ENCODE data around the gene SPAG6. TPM values are rescaled to one million over a fixed set of nuclear protein-coding genes. Genes with fewer than 3 reads are reported as not detected.
A peak's percentile ranks its signal among the peaks of the same experiment; 100 is the strongest.

The SPAG6 gene
- total and polyA plus RNA-seq, 2 donors = 0.24 to 1.0 TPM

DNA sequence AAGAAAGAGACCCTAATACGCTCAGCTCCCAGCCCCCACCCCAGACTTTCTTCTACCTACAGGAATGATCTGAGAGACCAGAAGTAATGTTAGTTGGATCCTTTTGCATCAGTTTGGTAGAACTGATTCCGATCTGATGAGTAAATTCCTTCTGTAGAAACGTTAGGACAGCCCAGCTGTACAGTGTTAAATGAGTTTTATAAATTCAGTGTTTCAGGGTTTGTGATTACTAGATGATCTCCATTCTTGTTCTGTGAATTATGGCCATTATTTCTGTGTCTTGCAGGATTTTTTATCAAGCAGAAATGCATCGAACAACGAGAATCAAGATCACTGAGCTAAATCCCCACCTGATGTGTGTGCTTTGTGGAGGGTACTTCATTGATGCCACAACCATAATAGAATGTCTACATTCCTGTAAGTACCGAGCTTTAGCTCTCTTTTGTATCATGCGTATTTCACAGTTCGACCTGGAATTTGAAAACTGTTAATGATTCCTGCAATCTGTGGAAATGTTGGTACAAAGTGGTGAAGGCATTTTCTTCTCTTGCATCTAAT lies 19.1 kb upstream of the SPAG6 start:
- H3K36me3 ChIP-seq (ENCODE audit: control insufficient read depth in 2 of 2, insufficient read depth in 2 of 2, low read length in 1 of 2) = peaks cover 4 to 7% of the 10 kb centered on the region in 2 donors
- H3K9me3 ChIP-seq (ENCODE audit: control insufficient read depth in 2 of 2, insufficient read depth in 1 of 2, low read length in 1 of 2) = peaks cover 0 to 3% of the 10 kb centered on the region in 2 donors
- peak overlapping the region; percentile 7 to 31 for H3K27ac ChIP-seq (ENCODE audit: low read depth in 1 of 2, low read length in 1 of 2)
- peak overlapping the region; percentile 32 to 65 for H3K4me3 ChIP-seq (ENCODE audit: low read length in 2 of 2)
- DNase-seq (ENCODE audit: low read depth in 6 of 9, low spot score in 9 of 9) = no peak
- H3K27me3 ChIP-seq (ENCODE audit: control insufficient read depth in 2 of 2, insufficient read depth in 1 of 2, low read length in 1 of 2) = peaks cover 34 to 44% of the 10 kb centered on the region in 2 donors
- WGBS = 71% methylated on average over 8 of the region's 8 CpGs
- H3K4me1 ChIP-seq (ENCODE audit: control insufficient read depth in 2 of 2, insufficient read depth in 2 of 2, low read length in 2 of 2) = peaks cover 17 to 19% of the 10 kb centered on the region in 2 donors

DNA sequence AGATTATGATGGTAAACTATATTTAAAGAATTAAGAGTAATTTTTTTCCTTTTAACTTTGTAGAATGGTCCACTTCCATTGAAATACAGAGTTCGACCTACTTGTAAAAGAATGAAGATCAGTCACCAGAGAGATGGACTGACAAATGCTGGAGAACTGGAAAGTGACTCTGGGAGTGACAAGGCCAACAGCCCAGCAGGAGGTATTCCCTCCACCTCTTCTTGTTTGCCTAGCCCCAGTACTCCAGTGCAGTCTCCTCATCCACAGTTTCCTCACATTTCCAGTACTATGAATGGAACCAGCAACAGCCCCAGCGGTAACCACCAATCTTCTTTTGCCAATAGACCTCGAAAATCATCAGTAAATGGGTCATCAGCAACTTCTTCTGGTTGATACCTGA lies 16.1 kb upstream of the SPAG6 start:
- Histone ChIP-seq H3K4me3 (ENCODE audit: low read length in 2 of 2) (no peak overlapping the region), H3K27ac (ENCODE audit: low read depth in 1 of 2, low read length in 1 of 2) (no peak overlapping the region), H3K4me1 (ENCODE audit: control insufficient read depth in 2 of 2, insufficient read depth in 2 of 2, low read length in 2 of 2) (peaks cover 22 to 26% of the 10 kb centered on the region in 2 donors), H3K27me3 (ENCODE audit: control insufficient read depth in 2 of 2, insufficient read depth in 1 of 2, low read length in 1 of 2) (peaks cover 11 to 25% of the 10 kb centered on the region in 2 donors), H3K9me3 (ENCODE audit: control insufficient read depth in 2 of 2, insufficient read depth in 1 of 2, low read length in 1 of 2) (peaks cover 0 to 5% of the 10 kb centered on the region in 2 donors), H3K36me3 (ENCODE audit: control insufficient read depth in 2 of 2, insufficient read depth in 2 of 2, low read length in 1 of 2) (peaks cover 4 to 7% of the 10 kb centered on the region in 2 donors)
- no peak for DNase-seq (ENCODE audit: low read depth in 6 of 9, low spot score in 9 of 9)
- WGBS = 96% methylated on average over 3 of the region's 3 CpGs

- no peak for DNase-seq (ENCODE audit: low read depth in 6 of 9, low spot score in 9 of 9)
- Histone ChIP-seq H3K4me3 (ENCODE audit: low read length in 2 of 2) (no peak overlapping the region), H3K36me3 (ENCODE audit: control insufficient read depth in 2 of 2, insufficient read depth in 2 of 2, low read length in 1 of 2) (peaks cover 4 to 7% of the 10 kb centered on the region in 2 donors), H3K27ac (ENCODE audit: low read depth in 1 of 2, low read length in 1 of 2) (no peak overlapping the region), H3K4me1 (ENCODE audit: control insufficient read depth in 2 of 2, insufficient read depth in 2 of 2, low read length in 2 of 2) (peaks cover 31 to 40% of the 10 kb centered on the region in 2 donors), H3K9me3 (ENCODE audit: control insufficient read depth in 2 of 2, insufficient read depth in 1 of 2, low read length in 1 of 2) (peaks cover 7 to 27% of the 10 kb centered on the region in 2 donors), H3K27me3 (ENCODE audit: control insufficient read depth in 2 of 2, insufficient read depth in 1 of 2, low read length in 1 of 2) (peaks cover 31 to 39% of the 10 kb centered on the region in 2 donors)
- 98% methylated on average over 7 of the region's 7 CpGs for WGBS
Observed at GRCh38 chr10:22332116-22332692, 13.1 kb upstream of the SPAG6 start.

DNA sequence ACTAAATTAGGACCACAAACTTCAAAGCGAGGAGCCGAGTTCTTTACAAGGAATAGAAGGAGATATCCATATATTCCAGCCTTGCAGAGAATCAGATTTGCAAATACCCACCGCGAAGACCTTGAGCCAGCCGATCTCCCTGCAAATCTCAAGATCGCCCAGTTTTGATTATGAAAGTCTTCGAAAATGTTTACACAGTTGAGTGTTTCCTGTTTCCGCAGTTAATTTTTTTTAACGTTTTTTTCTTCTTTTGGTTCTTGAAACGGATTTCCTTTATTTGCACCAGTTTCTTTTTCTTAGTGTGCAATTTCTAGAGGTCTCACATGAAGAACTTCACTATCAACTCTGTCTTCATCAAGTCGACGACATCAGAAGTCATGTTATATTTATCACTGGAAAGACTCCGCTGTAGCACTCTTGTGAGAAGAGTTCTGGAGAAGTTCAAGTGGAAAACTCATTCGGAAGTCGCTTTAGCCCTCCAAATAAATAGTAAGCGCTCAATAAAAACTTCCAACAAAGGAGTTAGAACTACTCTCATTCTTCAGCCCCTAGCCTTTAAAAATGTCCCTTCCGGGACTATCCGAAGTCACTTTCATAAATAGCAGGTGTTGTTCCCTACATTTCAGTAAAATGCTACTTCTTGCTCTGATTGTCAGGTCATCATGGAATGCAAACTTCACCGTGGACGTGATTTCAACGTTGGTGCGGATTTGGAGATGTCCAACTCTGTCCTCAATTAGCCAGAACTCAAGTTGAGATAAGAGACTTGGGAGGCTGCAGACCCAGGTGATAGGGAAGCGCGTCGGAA lies 11.9 kb upstream of the SPAG6 start:
- DNase-seq (ENCODE audit: low read depth in 6 of 9, low spot score in 9 of 9) = peak in 2 of 9 donors; percentile 58 to 83
- Histone ChIP-seq H3K4me1 (ENCODE audit: control insufficient read depth in 2 of 2, insufficient read depth in 2 of 2, low read length in 2 of 2) (peaks cover 31 to 40% of the 10 kb centered on the region in 2 donors), H3K9me3 (ENCODE audit: control insufficient read depth in 2 of 2, insufficient read depth in 1 of 2, low read length in 1 of 2) (peaks cover 7 to 27% of the 10 kb centered on the region in 2 donors), H3K4me3 (ENCODE audit: low read length in 2 of 2) (peak overlapping the region; percentile 32 to 54), H3K27ac (ENCODE audit: low read depth in 1 of 2, low read length in 1 of 2) (peak overlapping the region; percentile 45 to 64), H3K36me3 (ENCODE audit: control insufficient read depth in 2 of 2, insufficient read depth in 2 of 2, low read length in 1 of 2) (peaks cover 4 to 7% of the 10 kb centered on the region in 2 donors), H3K27me3 (ENCODE audit: control insufficient read depth in 2 of 2, insufficient read depth in 1 of 2, low read length in 1 of 2) (peaks cover 41 to 51% of the 10 kb centered on the region in 2 donors)
- WGBS = 31% methylated on average over 25 of the region's 25 CpGs

GRCh38 chr10:22333975-22334282 lies 11.4 kb upstream of the SPAG6 start:
- H3K27ac ChIP-seq (ENCODE audit: low read depth in 1 of 2, low read length in 1 of 2) = no peak overlapping the region
- H3K36me3 ChIP-seq (ENCODE audit: control insufficient read depth in 2 of 2, insufficient read depth in 2 of 2, low read length in 1 of 2) = peaks cover 4 to 7% of the 10 kb centered on the region in 2 donors
- H3K9me3 ChIP-seq (ENCODE audit: control insufficient read depth in 2 of 2, insufficient read depth in 1 of 2, low read length in 1 of 2) = peaks cover 7 to 27% of the 10 kb centered on the region in 2 donors
- H3K4me1 ChIP-seq (ENCODE audit: control insufficient read depth in 2 of 2, insufficient read depth in 2 of 2, low read length in 2 of 2) = peaks cover 31 to 40% of the 10 kb centered on the region in 2 donors
- H3K4me3 ChIP-seq (ENCODE audit: low read length in 2 of 2) = peak overlapping the region in 1 of 2 donors; percentile 1
- 73% methylated on average over 16 of the region's 16 CpGs for WGBS
- no peak for DNase-seq (ENCODE audit: low read depth in 6 of 9, low spot score in 9 of 9)
- H3K27me3 ChIP-seq (ENCODE audit: control insufficient read depth in 2 of 2, insufficient read depth in 1 of 2, low read length in 1 of 2) = peaks cover 45 to 56% of the 10 kb centered on the region in 2 donors

GRCh38 chr10:22334414-22335172 lies 10.7 kb upstream of the SPAG6 start:
- Histone ChIP-seq H3K36me3 (ENCODE audit: control insufficient read depth in 2 of 2, insufficient read depth in 2 of 2, low read length in 1 of 2) (peaks cover 0 to 1% of the 10 kb centered on the region in 2 donors), H3K9me3 (ENCODE audit: control insufficient read depth in 2 of 2, insufficient read depth in 1 of 2, low read length in 1 of 2) (peaks cover 7 to 27% of the 10 kb centered on the region in 2 donors), H3K4me1 (ENCODE audit: control insufficient read depth in 2 of 2, insufficient read depth in 2 of 2, low read length in 2 of 2) (peaks cover 31 to 40% of the 10 kb centered on the region in 2 donors), H3K4me3 (ENCODE audit: low read length in 2 of 2) (peak overlapping the region; percentile 43 to 68), H3K27ac (ENCODE audit: low read depth in 1 of 2, low read length in 1 of 2) (no peak overlapping the region), H3K27me3 (ENCODE audit: control insufficient read depth in 2 of 2, insufficient read depth in 1 of 2, low read length in 1 of 2) (peaks cover 50 to 63% of the 10 kb centered on the region in 2 donors)
- peak in 2 of 9 donors; percentile 38 to 73 for DNase-seq (ENCODE audit: low read depth in 6 of 9, low spot score in 9 of 9)
- 33% methylated on average over 73 of the region's 73 CpGs for WGBS

- peaks cover 7 to 27% of the 10 kb centered on the region in 2 donors for H3K9me3 ChIP-seq (ENCODE audit: control insufficient read depth in 2 of 2, insufficient read depth in 1 of 2, low read length in 1 of 2)
- 3% methylated on average over 71 of the region's 71 CpGs for WGBS
- peak overlapping the region; percentile 43 to 68 for H3K4me3 ChIP-seq (ENCODE audit: low read length in 2 of 2)
- H3K27me3 ChIP-seq (ENCODE audit: control insufficient read depth in 2 of 2, insufficient read depth in 1 of 2, low read length in 1 of 2) = peaks cover 53 to 70% of the 10 kb centered on the region in 2 donors
- peaks cover 34 to 46% of the 10 kb centered on the region in 2 donors for H3K4me1 ChIP-seq (ENCODE audit: control insufficient read depth in 2 of 2, insufficient read depth in 2 of 2, low read length in 2 of 2)
- DNase-seq (ENCODE audit: low read depth in 6 of 9, low spot score in 9 of 9) = peak in 4 of 9 donors; percentile 67 to 87 (median 70)
- no peak overlapping the region for H3K27ac ChIP-seq (ENCODE audit: low read depth in 1 of 2, low read length in 1 of 2)
- H3K36me3 ChIP-seq (ENCODE audit: control insufficient read depth in 2 of 2, insufficient read depth in 2 of 2, low read length in 1 of 2) = no peaks in the 10 kb centered on the region
Observed at GRCh38 chr10:22335173-22335933, 9.9 kb upstream of the SPAG6 start.

DNA sequence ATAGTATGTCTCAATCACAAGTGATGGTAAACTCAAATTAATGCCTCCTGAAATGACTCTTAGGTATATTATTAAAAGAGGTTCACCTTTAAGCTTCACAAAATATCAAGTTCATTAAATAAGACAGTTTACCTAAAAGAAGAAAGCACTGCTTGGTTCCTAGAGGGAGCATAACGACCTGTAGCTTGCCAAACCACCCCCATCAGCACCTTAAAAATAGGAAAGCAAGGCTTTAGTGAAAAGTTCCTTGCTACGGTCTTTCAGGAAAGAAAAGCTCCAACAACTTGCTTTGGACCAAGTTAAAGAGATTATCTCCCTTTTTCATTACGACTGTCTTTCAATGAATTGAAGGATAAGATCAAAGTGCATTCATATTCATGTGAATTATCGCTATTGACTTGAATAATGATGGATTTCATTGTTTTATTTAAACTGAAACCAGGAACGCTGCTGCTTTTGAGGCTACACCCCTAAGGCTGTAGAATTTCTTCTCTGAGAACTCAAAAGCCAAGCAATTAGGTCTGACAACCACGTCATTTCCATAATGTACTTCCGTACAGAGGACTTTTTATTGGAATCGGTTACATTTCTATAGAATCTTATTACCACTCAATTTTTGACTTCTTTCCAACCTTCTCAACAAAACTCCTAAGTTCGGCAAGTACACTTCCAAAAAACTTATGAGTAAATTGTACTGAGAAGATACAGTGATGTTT lies 7.0 kb upstream of the SPAG6 start:
- Histone ChIP-seq H3K36me3 (ENCODE audit: control insufficient read depth in 2 of 2, insufficient read depth in 2 of 2, low read length in 1 of 2) (no peaks in the 10 kb centered on the region), H3K27me3 (ENCODE audit: control insufficient read depth in 2 of 2, insufficient read depth in 1 of 2, low read length in 1 of 2) (peaks cover 74 to 100% of the 10 kb centered on the region in 2 donors), H3K4me1 (ENCODE audit: control insufficient read depth in 2 of 2, insufficient read depth in 2 of 2, low read length in 2 of 2) (peaks cover 29 to 49% of the 10 kb centered on the region in 2 donors), H3K27ac (ENCODE audit: low read depth in 1 of 2, low read length in 1 of 2) (no peak overlapping the region), H3K9me3 (ENCODE audit: control insufficient read depth in 2 of 2, insufficient read depth in 1 of 2, low read length in 1 of 2) (peaks cover 7 to 27% of the 10 kb centered on the region in 2 donors), H3K4me3 (ENCODE audit: low read length in 2 of 2) (no peak overlapping the region)
- WGBS = 17% methylated on average over 9 of the region's 9 CpGs
- peak in 2 of 9 donors; percentile 26 to 61 for DNase-seq (ENCODE audit: low read depth in 6 of 9, low spot score in 9 of 9)

All from thymus (tissue), 11 donors.